ENCODE measurements around the gene AGPAT3. TPM values are rescaled to one million over a fixed set of nuclear protein-coding genes. Genes with fewer than 3 reads are reported as not detected.

AGPAT3 gene
- total RNA-seq, 4 donors from 2014 or later: 40.6 to 80.5 (median 65.3) TPM

GRCh38 chr21:43832648-43833047 lies 32.4 kb upstream of the AGPAT3 start:
- Histone ChIP-seq H3K36me3 (no peaks in the 10 kb centered on the region), H3K9me3 (no peaks in the 10 kb centered on the region), H3K27me3 (no peaks in the 10 kb centered on the region), H3K4me1 (peaks cover 0 to 6% of the 10 kb centered on the region in 2 donors), H3K27ac (no peak overlapping the region), H3K4me3 (replicated peaks in 1 of 3) (no peak overlapping the region)
- TF ChIP-seq POLR2A (IDR thresholded peaks at IDR 0.05): no peak
- TF ChIP-seq CTCF (IDR thresholded peaks at IDR 0.05): no peak
- 86 to 89% methylated on average over 8 to 10 of the region's 10 CpGs for WGBS, 2 donors
- no peak for DNase-seq
- intact Hi-C loops (cut with DNase I): no loop called here

GRCh38 chr21:43834146-43834905 lies 30.7 kb upstream of the AGPAT3 start:
- H3K4me3 ChIP-seq (replicated peaks in 1 of 3): no peak overlapping the region
- intact Hi-C loops (cut with DNase I): no loop called here
- WGBS, 2 donors: 94 to 96% methylated on average over 23 to 26 of the region's 30 CpGs
- no peaks in the 10 kb centered on the region for H3K27me3 ChIP-seq
- H3K36me3 ChIP-seq: no peaks in the 10 kb centered on the region
- no peaks in the 10 kb centered on the region for H3K9me3 ChIP-seq
- DNase-seq: no peak
- H3K4me1 ChIP-seq: peaks cover 0 to 6% of the 10 kb centered on the region in 2 donors
- no peak overlapping the region for H3K27ac ChIP-seq
- no peak for TF ChIP-seq CTCF (IDR thresholded peaks at IDR 0.05)

- Histone ChIP-seq H3K9me3 (no peaks in the 10 kb centered on the region), H3K27ac (no peak overlapping the region), H3K4me3 (replicated peaks in 1 of 3) (no peak overlapping the region), H3K4me1 (peaks cover 0 to 6% of the 10 kb centered on the region in 2 donors), H3K27me3 (no peaks in the 10 kb centered on the region), H3K36me3 (no peaks in the 10 kb centered on the region)
- WGBS, 2 donors: 58 to 66% methylated on average over 9 to 15 of the region's 15 CpGs
- DNase-seq: no peak
- TF ChIP-seq CTCF (IDR thresholded peaks at IDR 0.05): no peak
- TF ChIP-seq POLR2A (IDR thresholded peaks at IDR 0.05): no peak
- intact Hi-C loops (cut with DNase I): no loop called here
Measured at GRCh38 chr21:43835050-43835449, 30.0 kb upstream of the AGPAT3 start.

- intact Hi-C loops (cut with DNase I): no loop called here
- DNase-seq: no peak
- Histone ChIP-seq H3K36me3 (no peaks in the 10 kb centered on the region), H3K27ac (no peak overlapping the region), H3K27me3 (no peaks in the 10 kb centered on the region), H3K9me3 (no peaks in the 10 kb centered on the region), H3K4me1 (peaks cover 0 to 6% of the 10 kb centered on the region in 2 donors), H3K4me3 (replicated peaks in 1 of 3) (no peak overlapping the region)
- WGBS, 2 donors: 94 to 97% methylated on average over 6 of the region's 6 CpGs
- TF ChIP-seq POLR2A (IDR thresholded peaks at IDR 0.05) (no peak), CTCF (IDR thresholded peaks at IDR 0.05) (no peak)
Measured at GRCh38 chr21:43835861-43836260, 29.2 kb upstream of the AGPAT3 start.

GRCh38 chr21:43836616-43837015 lies 28.4 kb upstream of the AGPAT3 start:
- H3K27ac ChIP-seq: no peak overlapping the region
- H3K36me3 ChIP-seq: no peaks in the 10 kb centered on the region
- no peak overlapping the region for H3K4me3 ChIP-seq (replicated peaks in 1 of 3)
- H3K27me3 ChIP-seq: no peaks in the 10 kb centered on the region
- intact Hi-C loops (cut with DNase I): no loop called here
- peaks cover 0 to 6% of the 10 kb centered on the region in 2 donors for H3K4me1 ChIP-seq
- no peaks in the 10 kb centered on the region for H3K9me3 ChIP-seq
- WGBS, 2 donors: 92 to 94% methylated on average over 6 of the region's 6 CpGs
- TF ChIP-seq POLR2A (IDR thresholded peaks at IDR 0.05): no peak
- no peak for TF ChIP-seq CTCF (IDR thresholded peaks at IDR 0.05)
- no peak for DNase-seq
